Common myeloid progenitor, CD34-positive (primary cell): Measurements from ENCODE around the gene RETSAT.
"Not testable (repeated sequence)": the region's sequence is repeated elsewhere in the genome, so short reads cannot be mapped to it uniquely, and the experiment has no call there.

Experiments
- CTCF ChIA-PET: fragments of 350-600 bp; sonication (Branson Sonifier 250); formaldehyde crosslinking; loops from one replicate; lab custom pipeline; 2021; ENCODE audit warnings: antibody characterized with exemption; lab: Charles Lee
- POLR2A ChIA-PET: fragments of 350-600 bp; sonication (Branson Sonifier 250); formaldehyde crosslinking; loops from one replicate; lab custom pipeline; 2021; ENCODE audit warnings: antibody characterized with exemption; lab: Charles Lee
- DNase-seq, 3 donors: peaks; one replicate each; pipeline versions ENCODE4 v3.0.0 to v3.0.0-alpha.2; 2013
- H3K27ac ChIP-seq, 2 experiments: 1 replicate in 1 of 2; 2 replicates in 1 of 2; pipeline ENCODE4 v1.7.0; 2013; ENCODE audit warnings: inconsistent platforms in 2 of 2, low read length in 2 of 2, mild to moderate bottlenecking in 2 of 2, low read depth in 1 of 2, moderate library complexity in 1 of 2; ENCODE audit not compliant: severe bottlenecking in 2 of 2, insufficient read depth in 1 of 2, poor library complexity in 1 of 2
- H3K27me3 ChIP-seq, 5 experiments: replicated peaks in 2 of 5; 1 replicate in 3 of 5; 2 replicates in 2 of 5; pipeline versions ENCODE4 v1.6.1 to v1.7.0; 2013; ENCODE audit warnings: low read length in 4 of 5, mild to moderate bottlenecking in 2 of 5, moderate library complexity in 2 of 5, inconsistent platforms in 1 of 5; ENCODE audit not compliant: insufficient read depth in 5 of 5, control insufficient read depth in 4 of 5
- H3K36me3 ChIP-seq, 4 experiments: 1 replicate in 2 of 4; 2 replicates in 2 of 4; pipeline versions ENCODE4 v1.6.1 to v1.7.0; 2013; ENCODE audit warnings: low read length in 3 of 4, control low read depth in 1 of 4, mild to moderate bottlenecking in 1 of 4; ENCODE audit not compliant: control insufficient read depth in 4 of 4, insufficient read depth in 4 of 4
- H3K4me1 ChIP-seq, 4 experiments: 1 replicate in 3 of 4; 2 replicates in 1 of 4; pipeline versions ENCODE4 v1.6.1 to v1.7.1; 2013; ENCODE audit warnings: low read length in 3 of 4, mild to moderate bottlenecking in 3 of 4, control low read depth in 1 of 4, inconsistent platforms in 1 of 4, moderate library complexity in 1 of 4; ENCODE audit not compliant: control insufficient read depth in 4 of 4, insufficient read depth in 4 of 4; ENCODE audit errors: control extremely low read depth in 1 of 4
- H3K4me3 ChIP-seq, 7 experiments: 1 replicate in 4 of 7; 2 replicates in 3 of 7; pipeline versions ENCODE4 v1.5.1 to v1.7.0; 2013; ENCODE audit warnings: mild to moderate bottlenecking in 7 of 7, low read length in 6 of 7, moderate library complexity in 6 of 7, inconsistent platforms in 2 of 7, low read depth in 2 of 7, control low read depth in 1 of 7; ENCODE audit not compliant: insufficient read depth in 4 of 7, control insufficient read depth in 1 of 7; ENCODE audit errors: extremely low read depth in 1 of 7
- H3K9me3 ChIP-seq, 5 experiments: 1 replicate in 4 of 5; 2 replicates in 1 of 5; pipeline versions ENCODE4 v1.6.1 to v1.7.1; 2013; ENCODE audit warnings: low read length in 4 of 5, mild to moderate bottlenecking in 2 of 5, inconsistent platforms in 1 of 5, low read depth in 1 of 5, moderate library complexity in 1 of 5; ENCODE audit not compliant: control insufficient read depth in 4 of 5, insufficient read depth in 2 of 5; ENCODE audit errors: control extremely low read depth in 1 of 5
- WGBS: methylation state at CpG from one replicate; pipeline ENCODE4 v1.1.5; 2013; ENCODE audit not compliant: insufficient coverage; 5-methylcytosine and 5-hydroxymethylcytosine counted together

RETSAT gene

DNA sequence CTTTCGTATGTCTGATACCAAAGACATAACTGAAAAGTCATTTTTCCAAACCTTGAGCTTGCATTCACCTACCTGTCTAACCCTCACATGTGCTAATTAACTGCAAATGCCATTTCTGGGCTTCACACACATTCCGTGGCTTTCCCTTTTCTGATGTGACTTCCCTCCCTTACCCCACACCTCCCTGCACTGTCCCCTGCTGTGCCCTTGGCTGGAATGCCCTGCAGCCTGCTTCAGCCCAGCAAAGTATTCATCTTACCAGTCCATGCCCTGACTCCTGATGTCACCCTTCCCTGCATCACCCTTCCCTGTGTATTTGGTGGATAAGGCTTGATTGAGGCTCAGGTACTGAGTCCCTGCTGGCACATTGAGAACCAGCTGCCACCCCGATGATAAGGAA, 12.2 kb downstream of the RETSAT start:
- H3K36me3 ChIP-seq = peaks cover 2 to 34% (median 18%) of the 10 kb centered on the region in 4 experiments
- ChIA-PET POLR2A (no interaction called here), CTCF (no interaction called here)
- no peaks in the 10 kb centered on the region for H3K27me3 ChIP-seq
- 90% methylated on average over 2 of the region's 3 CpGs for WGBS
- H3K27ac ChIP-seq = no peak overlapping the region
- no peaks in the 10 kb centered on the region for H3K9me3 ChIP-seq
- no peaks in the 10 kb centered on the region for H3K4me1 ChIP-seq
- no peak overlapping the region for H3K4me3 ChIP-seq
- DNase-seq = no peak

DNA sequence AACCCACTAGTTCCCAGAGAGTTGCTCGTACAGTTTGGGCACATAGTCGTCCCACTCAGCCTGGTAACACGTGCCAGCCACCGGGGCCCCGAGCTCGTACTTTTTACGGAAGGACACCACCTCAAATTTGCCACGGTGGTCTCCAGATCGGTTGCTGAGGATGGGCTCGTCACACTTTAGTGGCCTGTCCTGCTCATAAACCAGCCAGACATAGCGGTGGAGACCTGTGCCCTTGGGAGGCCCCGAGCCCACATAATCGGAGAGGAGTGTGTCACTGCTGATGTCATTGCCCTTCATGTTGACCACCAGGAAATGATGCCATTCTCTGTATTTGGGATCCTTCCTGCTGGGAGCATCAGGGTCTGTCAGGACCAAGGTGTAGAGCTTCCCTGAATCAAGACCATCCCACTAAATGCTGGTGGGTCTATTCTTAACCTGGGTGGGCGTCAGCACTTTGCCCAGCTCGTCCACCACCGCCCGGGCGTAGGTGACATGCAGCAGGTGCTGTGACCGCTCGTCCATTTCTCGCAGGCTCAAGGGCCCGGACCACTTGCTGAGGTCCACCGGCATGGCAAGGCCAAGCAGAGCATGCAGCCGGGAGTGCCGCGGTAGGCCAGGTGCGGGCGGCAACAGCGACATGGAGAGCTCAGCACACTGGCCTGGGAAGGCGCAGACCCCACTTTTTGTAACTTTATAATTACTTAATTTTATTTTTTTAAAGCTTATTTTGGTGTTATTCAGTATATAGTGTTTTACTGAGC, 12.9 kb downstream of the RETSAT start:
- ChIA-PET CTCF (interaction anchor here (0.6 kb wide), 1 partner anchor 238 kb away, joined by 3 read pairs; no protein-coding TSS in a partner anchor), POLR2A (interaction anchor here (0.6 kb wide), 1 partner anchor 181 kb away, joined by 4 read pairs; no protein-coding TSS in a partner anchor)
- no peak for DNase-seq
- Histone ChIP-seq H3K9me3 (no peaks in the 10 kb centered on the region), H3K4me3 (no peak overlapping the region), H3K27me3 (no peaks in the 10 kb centered on the region), H3K36me3 (peaks cover 2 to 31% (median 17%) of the 10 kb centered on the region in 4 experiments), H3K27ac (no peak overlapping the region), H3K4me1 (no peaks in the 10 kb centered on the region)
- 98% methylated on average over 26 of the region's 30 CpGs for WGBS

DNA sequence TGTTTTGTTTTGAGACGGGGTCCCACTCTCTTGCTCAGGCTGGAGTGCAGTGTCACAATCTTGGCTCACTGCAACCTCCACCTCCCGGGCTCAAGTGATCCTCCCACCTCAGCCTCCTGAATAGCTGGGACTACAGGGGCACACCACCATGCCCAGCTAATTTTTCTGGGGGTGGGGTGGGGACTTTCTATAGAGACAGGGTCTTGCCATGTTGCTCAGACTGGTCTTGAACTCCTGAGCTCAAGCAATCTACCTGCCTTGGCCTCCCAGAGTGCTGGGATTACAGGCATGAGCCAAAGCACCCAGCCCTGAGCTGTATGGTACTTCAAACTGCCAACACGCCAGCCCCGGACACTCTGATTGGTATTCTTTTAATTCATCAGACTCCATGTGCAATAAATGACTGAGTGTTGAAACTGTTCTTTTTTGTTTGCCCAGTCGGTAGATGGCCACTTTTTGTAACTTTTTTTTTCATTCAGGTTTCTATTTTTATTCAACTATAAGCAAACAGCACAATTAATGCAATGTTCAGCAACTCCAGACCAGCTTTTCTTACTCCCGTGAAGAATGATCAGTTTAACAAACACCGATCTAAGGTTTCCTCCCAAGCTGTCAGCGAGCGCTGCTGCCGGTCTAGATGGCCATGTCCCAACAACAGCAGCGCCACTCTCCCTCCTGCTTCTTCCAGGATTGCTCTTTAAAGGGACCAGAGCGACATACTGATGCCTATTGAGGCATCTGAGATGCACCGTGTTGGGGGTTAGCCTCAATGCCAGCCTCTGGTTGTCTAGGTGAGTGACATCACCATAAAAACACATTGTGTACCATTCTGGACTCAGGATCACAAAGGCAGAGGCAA, 14.1 kb downstream of the RETSAT start:
- no peak for DNase-seq
- no peaks in the 10 kb centered on the region for H3K9me3 ChIP-seq
- no peak overlapping the region for H3K4me3 ChIP-seq
- H3K4me1 ChIP-seq = no peaks in the 10 kb centered on the region
- H3K36me3 ChIP-seq = peaks cover 0 to 19% (median 10%) of the 10 kb centered on the region in 4 experiments
- ChIA-PET CTCF (interaction anchor here (1.4 kb wide), 1 partner anchor 12 kb away, joined by 4 read pairs; no protein-coding TSS in a partner anchor), POLR2A (no interaction called here)
- no peak overlapping the region for H3K27ac ChIP-seq
- 91% methylated on average over 10 of the region's 13 CpGs for WGBS
- no peaks in the 10 kb centered on the region for H3K27me3 ChIP-seq

DNA sequence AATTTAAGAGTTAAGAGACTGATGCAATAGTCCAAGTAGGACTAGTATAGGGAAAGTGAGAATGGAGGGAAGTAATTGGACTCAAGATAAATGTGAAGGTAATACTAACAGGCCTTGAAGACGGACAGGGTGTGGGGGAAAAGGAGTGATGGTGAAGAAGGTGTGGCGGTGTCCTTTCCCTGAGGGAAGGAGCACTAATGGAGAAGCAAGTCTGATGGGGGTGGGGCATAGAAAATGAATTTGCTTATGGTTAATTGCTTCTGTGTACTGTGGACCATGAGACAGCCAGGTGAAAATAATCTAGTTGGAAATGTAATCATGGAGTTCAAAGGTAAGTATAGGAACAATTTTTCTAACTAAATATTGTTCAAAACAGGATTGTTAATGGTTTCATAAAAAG, 19.4 kb downstream of the RETSAT start:
- no peaks in the 10 kb centered on the region for H3K4me1 ChIP-seq
- ChIA-PET CTCF (interaction anchor here (0.8 kb wide), 1 partner anchor 11 kb away, joined by 3 read pairs; no protein-coding TSS in a partner anchor), POLR2A (no interaction called here)
- no peak overlapping the region for H3K4me3 ChIP-seq
- H3K27me3 ChIP-seq = no peaks in the 10 kb centered on the region
- no peaks in the 10 kb centered on the region for H3K9me3 ChIP-seq
- no peak for DNase-seq
- no peak overlapping the region for H3K27ac ChIP-seq
- no peaks in the 10 kb centered on the region for H3K36me3 ChIP-seq
- 50% methylated on average over 2 of the region's 2 CpGs for WGBS

DNA sequence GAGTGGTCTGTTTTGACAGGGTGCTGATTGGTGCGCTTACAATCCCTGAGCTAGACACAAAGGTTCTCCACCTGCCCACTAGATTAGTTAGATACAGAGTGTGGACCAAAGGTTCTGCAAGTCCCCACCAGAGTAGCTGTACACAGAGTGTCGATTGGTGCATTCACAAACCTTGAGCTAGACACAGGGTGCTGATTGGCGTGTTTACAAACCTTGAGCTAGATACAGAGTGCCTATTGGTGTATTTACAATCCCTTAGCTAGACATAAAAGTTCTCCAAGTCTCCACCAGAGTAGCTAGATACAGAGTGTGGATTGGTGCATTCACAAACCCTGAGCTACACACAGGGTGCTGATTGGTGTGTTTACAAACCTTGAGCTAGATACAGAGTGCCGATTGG, 20.5 kb downstream of the RETSAT start:
- CTCF ChIA-PET = interaction anchor here (0.8 kb wide), 1 partner anchor 214 kb away, joined by 3 read pairs; no protein-coding TSS in a partner anchor
- H3K27ac ChIP-seq, POLR2A ChIA-PET: not testable (repeated sequence)

DNA sequence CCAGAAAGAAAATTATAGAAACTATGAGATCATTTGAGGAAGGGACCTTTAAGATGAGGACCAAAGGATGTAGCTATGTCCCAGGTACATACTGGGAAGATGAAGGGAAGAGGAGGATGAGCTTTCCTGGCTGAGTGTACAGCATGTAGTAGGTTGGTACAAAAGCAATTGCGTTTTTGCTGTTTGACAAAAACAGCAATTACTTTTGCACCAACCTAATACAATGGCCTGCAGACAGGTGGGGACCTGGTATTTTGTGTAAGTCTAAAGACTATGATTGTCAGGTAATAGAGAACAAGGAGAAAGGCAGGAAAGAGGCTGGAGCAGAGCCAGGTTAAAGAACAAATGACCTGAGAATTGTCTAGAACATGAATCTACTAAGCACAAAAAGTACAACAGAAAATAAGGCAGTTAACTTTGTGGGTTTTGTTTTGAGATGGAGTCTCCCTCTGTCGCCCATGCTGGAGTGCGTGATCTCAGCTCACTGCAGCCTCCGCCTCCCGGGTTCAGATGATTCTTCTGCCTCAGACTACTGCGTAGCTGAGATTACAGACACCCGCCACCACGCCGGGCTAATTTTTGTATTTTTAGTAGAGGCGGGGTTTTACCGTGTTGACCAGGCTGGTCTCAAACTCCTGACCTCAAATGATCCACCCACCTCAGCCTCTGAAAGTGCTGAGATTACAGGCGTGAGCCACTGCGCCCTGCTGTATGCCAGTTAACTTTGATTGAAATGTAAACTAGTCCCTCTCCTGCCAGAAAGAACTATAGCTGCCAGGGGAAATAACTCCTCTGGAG, 23.3 kb downstream of the RETSAT start:
- DNase-seq = no peak
- Histone ChIP-seq H3K27ac (no peak overlapping the region), H3K4me1 (peaks cover 7 to 28% (median 21%) of the 10 kb centered on the region in 4 experiments), H3K9me3 (no peaks in the 10 kb centered on the region), H3K36me3 (peaks cover 0 to 7% (median 2%) of the 10 kb centered on the region in 4 experiments), H3K4me3 (no peak overlapping the region), H3K27me3 (no peaks in the 10 kb centered on the region)
- ChIA-PET CTCF (no interaction called here), POLR2A (interaction anchor here (0.6 kb wide), 1 partner anchor 307 kb away, joined by 4 read pairs; no protein-coding TSS in a partner anchor)
- 90% methylated on average over 6 of the region's 13 CpGs for WGBS

More for the DNA sequence above, 20.5 kb downstream of the RETSAT start:
- not testable (repeated sequence) for H3K9me3 ChIP-seq, DNase-seq, H3K36me3 ChIP-seq, H3K27me3 ChIP-seq, H3K4me1 ChIP-seq, H3K4me3 ChIP-seq
- WGBS = 97% methylated on average over 3 of the region's 4 CpGs
